Liver (tissue), 9 donors: ENCODE data around the gene SUCLG2. TPM values are rescaled to one million over a fixed set of nuclear protein-coding genes. Genes with fewer than 3 reads are reported as not detected.

Experiments used
- DNase-seq: peaks from one replicate; pipeline ENCODE4 v3.0.0-alpha.2; 2017; ENCODE audit warnings: low spot score
- H3K27ac ChIP-seq, 2 donors: one replicate each; pipeline ENCODE4 v1.7.0; 2013; ENCODE audit warnings: inconsistent platforms in 2 of 2, low read length in 2 of 2, control low read depth in 1 of 2, low read depth in 1 of 2, mild to moderate bottlenecking in 1 of 2
- H3K27me3 ChIP-seq, 4 donors: one replicate each; pipeline versions ENCODE4 v1.6.1 to v1.7.0; 2013; ENCODE audit warnings: low read length in 3 of 4, inconsistent platforms in 1 of 4, mild to moderate bottlenecking in 1 of 4, moderate library complexity in 1 of 4; ENCODE audit not compliant: control insufficient read depth in 4 of 4, insufficient read depth in 4 of 4
- H3K36me3 ChIP-seq, 4 donors: one replicate each; pipeline versions ENCODE4 v1.6.1 to v1.7.0; 2013; ENCODE audit warnings: low read length in 3 of 4, mild to moderate bottlenecking in 3 of 4, low read depth in 1 of 4, moderate library complexity in 1 of 4; ENCODE audit not compliant: control insufficient read depth in 4 of 4, insufficient read depth in 3 of 4
- H3K4me1 ChIP-seq, 4 donors: one replicate each; pipeline versions ENCODE4 v1.6.1 to v1.7.0; 2013; ENCODE audit warnings: low read length in 3 of 4, mild to moderate bottlenecking in 3 of 4, moderate library complexity in 1 of 4; ENCODE audit not compliant: control insufficient read depth in 4 of 4, insufficient read depth in 4 of 4
- H3K4me3 ChIP-seq, 3 donors: one replicate each; pipeline versions ENCODE4 v1.6.1 to v1.7.0; 2013; ENCODE audit warnings: low read length in 3 of 3, control low read depth in 1 of 3, low read depth in 1 of 3, mild to moderate bottlenecking in 1 of 3
- H3K9ac ChIP-seq, 2 donors: one replicate each; pipeline ENCODE4 v1.7.0; 2013; ENCODE audit warnings: low read length in 2 of 2, mild to moderate bottlenecking in 2 of 2, moderate library complexity in 2 of 2, control low read depth in 1 of 2, low read depth in 1 of 2
- H3K9me3 ChIP-seq, 4 donors: one replicate each; pipeline versions ENCODE4 v1.6.1 to v1.7.0; 2013; ENCODE audit warnings: low read length in 3 of 4; ENCODE audit not compliant: control insufficient read depth in 4 of 4
- CTCF ChIP-seq: fragments of 150-350 bp; IDR thresholded peaks from 2 replicates; pipeline ENCODE4 v1.5.1; 2017; ENCODE audit warnings: improper control_type of control experiment, low read depth, low read length; ENCODE audit not compliant: missing input control
- FOXA1 ChIP-seq: IDR thresholded peaks from 2 replicates; pipeline ENCODE4 v1.6.1; 2016; ENCODE audit warnings: antibody characterized with exemption
- HNF4A ChIP-seq, 2 donors: conservative IDR thresholded peaks; 2 replicates each; pipeline ENCODE4 v1.6.1; 2016; ENCODE audit warnings: antibody characterized with exemption in 2 of 2, mild to moderate bottlenecking in 2 of 2
- HNF4G ChIP-seq: IDR thresholded peaks from 2 replicates; pipeline ENCODE4 v1.6.1; 2016; ENCODE audit warnings: antibody characterized with exemption
- NR2F2 ChIP-seq: IDR thresholded peaks from 2 replicates; pipeline ENCODE4 v1.6.1; 2016; ENCODE audit warnings: antibody characterized with exemption
- RAD21 ChIP-seq, 2 donors: IDR thresholded peaks; 2 replicates each; pipeline ENCODE4 v1.6.1; 2016; ENCODE audit warnings: antibody characterized with exemption in 2 of 2, mild to moderate bottlenecking in 2 of 2
- REST ChIP-seq: IDR thresholded peaks from 2 replicates; pipeline ENCODE4 v1.6.1; 2016; ENCODE audit warnings: antibody characterized with exemption, mild to moderate bottlenecking
- RXRA ChIP-seq, 2 donors: IDR thresholded peaks; 2 replicates each; pipeline ENCODE4 v1.6.1; 2017 to 2018; ENCODE audit warnings: antibody characterized with exemption in 2 of 2, mild to moderate bottlenecking in 1 of 2
- TAF1 ChIP-seq: conservative IDR thresholded peaks from 2 replicates; pipeline ENCODE4 v1.6.1; 2016; ENCODE audit warnings: antibody characterized with exemption, mild to moderate bottlenecking
- WGBS: extraction: QIAGEN DNeasy Blood & Tissue Kit; methylation state at CpG from one replicate; pipeline ENCODE4 v1.1.7; 2013; 5-methylcytosine and 5-hydroxymethylcytosine counted together
- polyA plus RNA-seq, 2 donors: library from polyadenylated mRNA; stranded (reverse) in 1 of 2; unstranded in 1 of 2; fragments of 200-250 nt in 1 of 2; fragments of >200 nt in 1 of 2; fragmentation: Nextera tagmentation in 1 of 2; extraction: Ambion mirVana in 1 of 2; gene quantifications; one replicate each; pipeline versions ENCODE4 v1.2.1 to v1.2.3, GENCODE V29; 2013 to 2015
- total RNA-seq, 2 donors: library from RNA; depleted of rRNA; stranded (reverse); fragments of >200 nt; gene quantifications; one replicate each; pipeline ENCODE4 v1.2.3, GENCODE V29; 2014
- TF ChIP-seq, protein P1 (sequence below): IDR thresholded peaks from 2 replicates; pipeline ENCODE4 v1.6.1; 2016; ENCODE audit warnings: antibody characterized with exemption
- donor health status: healthy.
- donor health status: healthy.
- donor health status: healthy.
- donor health status: healthy.
- donor health status: healthy.

Gene SUCLG2
- total and polyA plus RNA-seq, 4 donors: 45.3 to 114 (median 92.8) TPM

- 22% methylated on average over 5 of the region's 5 CpGs for WGBS
- no peaks in the 10 kb centered on the region for H3K27me3 ChIP-seq
- H3K4me1 ChIP-seq: peaks cover 0 to 4% (median 0%) of the 10 kb centered on the region in 4 donors
- no peaks in the 10 kb centered on the region for H3K36me3 ChIP-seq
- no peak for DNase-seq
- H3K9me3 ChIP-seq: no peaks in the 10 kb centered on the region
- TF ChIP-seq CTCF (peak; percentile 30), TAF1 (no peak), HNF4G (no peak), RAD21 (IDR thresholded peaks at IDR 0.05) (peak; percentile 65 to 77), REST (peak; percentile 51)
- no peak overlapping the region for H3K27ac ChIP-seq
- no peak overlapping the region for H3K9ac ChIP-seq
- no peak overlapping the region for H3K4me3 ChIP-seq
Observed at GRCh38 chr3:67357610-67358458, 296.6 kb downstream of the SUCLG2 start.

GRCh38 chr3:67349551-67350174 lies 304.7 kb downstream of the SUCLG2 start:
- Histone ChIP-seq H3K4me3 (no peak overlapping the region), H3K27me3 (no peaks in the 10 kb centered on the region), H3K27ac (no peak overlapping the region), H3K9me3 (no peaks in the 10 kb centered on the region), H3K4me1 (no peaks in the 10 kb centered on the region), H3K9ac (no peak overlapping the region), H3K36me3 (no peaks in the 10 kb centered on the region)
- no peak for DNase-seq
- TF ChIP-seq REST: no peak
- TF ChIP-seq, protein P1, sequence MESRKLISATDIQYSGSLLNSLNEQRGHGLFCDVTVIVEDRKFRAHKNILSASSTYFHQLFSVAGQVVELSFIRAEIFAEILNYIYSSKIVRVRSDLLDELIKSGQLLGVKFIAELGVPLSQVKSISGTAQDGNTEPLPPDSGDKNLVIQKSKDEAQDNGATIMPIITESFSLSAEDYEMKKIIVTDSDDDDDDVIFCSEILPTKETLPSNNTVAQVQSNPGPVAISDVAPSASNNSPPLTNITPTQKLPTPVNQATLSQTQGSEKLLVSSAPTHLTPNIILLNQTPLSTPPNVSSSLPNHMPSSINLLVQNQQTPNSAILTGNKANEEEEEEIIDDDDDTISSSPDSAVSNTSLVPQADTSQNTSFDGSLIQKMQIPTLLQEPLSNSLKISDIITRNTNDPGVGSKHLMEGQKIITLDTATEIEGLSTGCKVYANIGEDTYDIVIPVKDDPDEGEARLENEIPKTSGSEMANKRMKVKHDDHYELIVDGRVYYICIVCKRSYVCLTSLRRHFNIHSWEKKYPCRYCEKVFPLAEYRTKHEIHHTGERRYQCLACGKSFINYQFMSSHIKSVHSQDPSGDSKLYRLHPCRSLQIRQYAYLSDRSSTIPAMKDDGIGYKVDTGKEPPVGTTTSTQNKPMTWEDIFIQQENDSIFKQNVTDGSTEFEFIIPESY: no peak
- TF ChIP-seq HNF4A (conservative IDR thresholded peaks at IDR 0.05): no peak
- no peak for TF ChIP-seq NR2F2
- no peak for TF ChIP-seq FOXA1
- TF ChIP-seq TAF1: no peak
- no peak for TF ChIP-seq CTCF
- no peak for TF ChIP-seq RXRA (IDR thresholded peaks at IDR 0.05)
